ENCODE results near the gene DBN1. TPM values are rescaled to one million over a fixed set of nuclear protein-coding genes. Genes with fewer than 3 reads are reported as not detected.

Gene DBN1
- total and polyA plus RNA-seq, 2 experiments from 2014 or later = 106 to 290 TPM

GRCh38 chr5:177487144-177487543, 13.7 kb upstream of the DBN1 start:
- no peak for TF ChIP-seq REST (IDR thresholded peaks at IDR 0.05; ENCODE audit: unreplicated experiment)
- TF ChIP-seq CTCF (conservative IDR thresholded peaks at IDR 0.05; ENCODE audit: low read depth in 2 of 2) = no peak
- no peak for TF ChIP-seq ZNF331 (CRISPR knock-in tag; IDR thresholded peaks at IDR 0.05; ENCODE audit: low read depth)
- no peak for TF ChIP-seq STAT1 (IDR thresholded peaks at IDR 0.05; ENCODE audit: unreplicated experiment)
- TF ChIP-seq POLR2AphosphoS5 (IDR thresholded peaks at IDR 0.05; ENCODE audit: low read depth) = no peak
- TF ChIP-seq EZH2phosphoT487 (IDR thresholded peaks at IDR 0.05; ENCODE audit: unreplicated experiment) = no peak
- no peak for TF ChIP-seq EZH2 (IDR thresholded peaks at IDR 0.05; ENCODE audit: low read depth, unreplicated experiment)
- TF ChIP-seq JUNB (IDR thresholded peaks at IDR 0.05; ENCODE audit: unreplicated experiment) = no peak
- H3K27ac ChIP-seq (ENCODE audit: low read depth) = no peak overlapping the region
- no peak overlapping the region for H3K4me2 ChIP-seq
- H3K79me2 ChIP-seq (replicated peaks; ENCODE audit: insufficient read depth) = no peaks in the 10 kb centered on the region
- Mint-ChIP-seq H3K36me3 (ENCODE audit: low read depth) (peaks cover 78% of the 10 kb centered on the region), H3K4me3 (no peak overlapping the region), H3K27me3 (ENCODE audit: insufficient read depth, low read depth, poor library complexity) (peaks cover 31% of the 10 kb centered on the region), H3K9me3 (peaks cover 2% of the 10 kb centered on the region; the same call in 1 of the 3 replicates), H3K4me1 (peaks cover 6% of the 10 kb centered on the region), H3K27ac (no peak overlapping the region)
- ATAC-seq = no peak
- no peak for DNase-seq (ENCODE audit: low spot score)
- H3K27me3 ChIP-seq (ENCODE audit: insufficient read depth) = no peaks in the 10 kb centered on the region
- peaks cover 14% of the 10 kb centered on the region for H3K36me3 ChIP-seq (ENCODE audit: insufficient read depth)
- H4K20me1 ChIP-seq (replicated peaks; ENCODE audit: insufficient read depth) = no peaks in the 10 kb centered on the region; the same call in 1 of the 2 replicates
- H2AFZ ChIP-seq = no peak overlapping the region
- no peak overlapping the region for H3K4me3 ChIP-seq
- 0 out of 2 replicates have a peak, but pooled peaks cover 6% of the 10 kb centered on the region for H3F3A ChIP-seq (replicated peaks; ENCODE audit: low read depth)
- no peaks in the 10 kb centered on the region for H3K9me2 ChIP-seq (ENCODE audit: insufficient read depth)
- peaks cover 5% of the 10 kb centered on the region; the same call in 1 of the 2 replicates for H3K4me1 ChIP-seq (ENCODE audit: insufficient read depth)

GRCh38 chr5:177486256-177486655, 12.8 kb upstream of the DBN1 start:
- DNase-seq (ENCODE audit: low spot score) = no peak
- Histone ChIP-seq H2AFZ (no peak overlapping the region), H3K36me3 (ENCODE audit: insufficient read depth) (peaks cover 14% of the 10 kb centered on the region), H3K4me3 (no peak overlapping the region), H3K9me2 (ENCODE audit: insufficient read depth) (no peaks in the 10 kb centered on the region), H3K4me2 (no peak overlapping the region), H3K79me2 (replicated peaks; ENCODE audit: insufficient read depth) (no peaks in the 10 kb centered on the region), H3F3A (replicated peaks; ENCODE audit: low read depth) (0 out of 2 replicates have a peak, but pooled peaks cover 5% of the 10 kb centered on the region), H3K27ac (ENCODE audit: low read depth) (no peak overlapping the region), H3K4me1 (ENCODE audit: insufficient read depth) (peaks cover 4% of the 10 kb centered on the region; the same call in 1 of the 2 replicates), H3K27me3 (ENCODE audit: insufficient read depth) (no peaks in the 10 kb centered on the region), H4K20me1 (replicated peaks; ENCODE audit: insufficient read depth) (no peaks in the 10 kb centered on the region; the same call in 1 of the 2 replicates)
- Mint-ChIP-seq H3K36me3 (ENCODE audit: low read depth) (peaks cover 80% of the 10 kb centered on the region), H3K9me3 (peaks cover 2% of the 10 kb centered on the region; the same call in 1 of the 3 replicates), H3K27ac (no peak overlapping the region), H3K4me1 (peaks cover 5% of the 10 kb centered on the region), H3K4me3 (no peak overlapping the region), H3K27me3 (ENCODE audit: insufficient read depth, low read depth, poor library complexity) (peaks cover 31% of the 10 kb centered on the region)
- ATAC-seq = no peak
- no peak for TF ChIP-seq ZNF331 (CRISPR knock-in tag; IDR thresholded peaks at IDR 0.05; ENCODE audit: low read depth)
- TF ChIP-seq ZNF462 (CRISPR knock-in tag; IDR thresholded peaks at IDR 0.05) = no peak
- TF ChIP-seq STAT1 (IDR thresholded peaks at IDR 0.05; ENCODE audit: unreplicated experiment) = no peak
